ENCODE measurements around the gene PAFAH2.

- TF ChIP-seq CTCF (IDR thresholded peaks at IDR 0.05) (no peak), SIN3A (IDR thresholded peaks at IDR 0.05; ENCODE audit: borderline replicate concordance, insufficient read depth, low read depth, low read length) (no peak)
These were observed 52.1 kb downstream of the PAFAH2 start for GRCh38 chr1:25945761-25946160.

All from Panc1 (cell line).